ENCODE measurements around the gene INMT.

DNA sequence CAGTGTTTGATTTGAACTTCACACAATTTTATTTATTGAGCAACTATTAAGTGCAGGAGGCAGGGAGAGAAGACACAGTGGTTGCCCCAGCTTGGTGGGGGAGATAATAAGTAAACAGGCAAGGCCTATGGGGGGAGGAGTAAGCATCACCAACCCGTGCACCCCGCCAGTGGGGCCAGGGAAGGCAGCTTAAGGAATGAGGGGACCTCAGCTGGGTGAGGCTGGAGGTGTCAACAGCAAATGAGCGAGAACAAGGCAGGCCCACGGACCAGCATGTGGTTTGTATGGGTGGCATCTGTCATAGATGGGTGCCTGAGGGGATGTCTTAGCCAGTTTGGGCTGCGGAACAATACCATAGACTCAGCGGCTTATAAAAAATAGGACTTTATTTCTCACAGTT, 45.6 kb upstream of the INMT start:
- TF ChIP-seq, protein P1, sequence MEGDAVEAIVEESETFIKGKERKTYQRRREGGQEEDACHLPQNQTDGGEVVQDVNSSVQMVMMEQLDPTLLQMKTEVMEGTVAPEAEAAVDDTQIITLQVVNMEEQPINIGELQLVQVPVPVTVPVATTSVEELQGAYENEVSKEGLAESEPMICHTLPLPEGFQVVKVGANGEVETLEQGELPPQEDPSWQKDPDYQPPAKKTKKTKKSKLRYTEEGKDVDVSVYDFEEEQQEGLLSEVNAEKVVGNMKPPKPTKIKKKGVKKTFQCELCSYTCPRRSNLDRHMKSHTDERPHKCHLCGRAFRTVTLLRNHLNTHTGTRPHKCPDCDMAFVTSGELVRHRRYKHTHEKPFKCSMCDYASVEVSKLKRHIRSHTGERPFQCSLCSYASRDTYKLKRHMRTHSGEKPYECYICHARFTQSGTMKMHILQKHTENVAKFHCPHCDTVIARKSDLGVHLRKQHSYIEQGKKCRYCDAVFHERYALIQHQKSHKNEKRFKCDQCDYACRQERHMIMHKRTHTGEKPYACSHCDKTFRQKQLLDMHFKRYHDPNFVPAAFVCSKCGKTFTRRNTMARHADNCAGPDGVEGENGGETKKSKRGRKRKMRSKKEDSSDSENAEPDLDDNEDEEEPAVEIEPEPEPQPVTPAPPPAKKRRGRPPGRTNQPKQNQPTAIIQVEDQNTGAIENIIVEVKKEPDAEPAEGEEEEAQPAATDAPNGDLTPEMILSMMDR (IDR thresholded peaks at IDR 0.05): no peak
- no peak for TF ChIP-seq EZH2 (IDR thresholded peaks at IDR 0.05; ENCODE audit: borderline replicate concordance, insufficient read depth, low read depth, low read length, poor library complexity, severe bottlenecking)
